Activated naive CD8-positive, alpha-beta T cell treated with anti-CD3 and anti-CD28 coated beads, Interleukin-2, amount 50 U/mL, for 16 hours (primary cell): ENCODE results near the gene SOX10.
"Not testable (repeated sequence)": the region's sequence is repeated elsewhere in the genome, so short reads cannot be mapped to it uniquely, and the experiment has no call there.

Experiments used
- DNase-seq: peaks from one replicate; pipeline ENCODE4 v3.0.0-alpha.2; 2020; ENCODE audit warnings: low read depth, low spot score

SOX10 gene

DNA sequence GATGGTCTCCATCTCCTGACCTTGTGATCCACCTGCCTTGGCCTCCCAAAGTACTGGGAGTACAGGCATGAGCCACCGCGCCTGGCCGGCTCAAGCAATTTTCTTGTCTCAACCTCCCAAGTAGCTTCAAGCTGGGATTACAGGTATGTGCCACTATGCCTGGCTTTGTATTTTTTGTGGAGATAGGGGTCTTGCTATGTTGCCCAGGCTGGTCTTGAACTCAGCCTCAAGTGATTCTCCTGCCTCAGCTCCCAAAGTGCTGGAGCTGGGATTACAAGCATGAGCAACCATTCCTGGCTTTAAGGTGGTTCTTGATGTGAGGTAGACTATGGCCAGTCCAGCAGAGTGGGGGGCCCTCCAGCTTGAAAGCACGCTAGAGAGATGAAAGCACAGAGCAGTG lies 23.3 kb downstream of the SOX10 start:
- DNase-seq: no peak

DNA sequence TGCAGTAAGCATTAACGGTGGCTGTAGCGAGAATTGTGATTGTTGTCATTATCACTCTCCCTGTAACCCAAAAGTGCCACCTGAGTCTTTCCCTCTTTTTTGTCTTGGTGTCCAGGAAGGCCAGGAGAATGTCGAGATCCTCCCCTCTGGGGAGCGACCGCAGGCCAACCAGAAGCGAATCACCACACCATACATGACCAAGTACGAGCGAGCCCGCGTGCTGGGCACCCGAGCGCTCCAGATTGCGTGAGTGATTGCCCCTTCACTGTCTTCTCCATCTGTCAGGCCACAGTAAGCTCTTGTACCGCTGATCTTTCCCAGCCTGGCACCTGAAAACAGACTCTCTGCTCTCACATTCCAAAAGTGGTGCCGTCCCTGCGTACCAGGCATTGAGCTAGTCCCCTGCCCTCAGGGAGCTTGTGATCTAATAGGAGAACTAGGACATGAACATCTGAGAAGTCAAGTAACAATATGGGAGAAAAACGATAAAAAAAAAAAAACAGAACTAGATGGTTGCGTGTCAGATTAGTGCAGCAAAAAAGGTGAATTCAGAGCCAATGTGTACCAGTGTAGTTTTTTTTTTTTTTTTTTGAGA lies 25.0 kb downstream of the SOX10 start:
- no peak for DNase-seq

- DNase-seq: no peak
Observed at GRCh38 chr22:37957232-37957631, 27.1 kb downstream of the SOX10 start.

DNA sequence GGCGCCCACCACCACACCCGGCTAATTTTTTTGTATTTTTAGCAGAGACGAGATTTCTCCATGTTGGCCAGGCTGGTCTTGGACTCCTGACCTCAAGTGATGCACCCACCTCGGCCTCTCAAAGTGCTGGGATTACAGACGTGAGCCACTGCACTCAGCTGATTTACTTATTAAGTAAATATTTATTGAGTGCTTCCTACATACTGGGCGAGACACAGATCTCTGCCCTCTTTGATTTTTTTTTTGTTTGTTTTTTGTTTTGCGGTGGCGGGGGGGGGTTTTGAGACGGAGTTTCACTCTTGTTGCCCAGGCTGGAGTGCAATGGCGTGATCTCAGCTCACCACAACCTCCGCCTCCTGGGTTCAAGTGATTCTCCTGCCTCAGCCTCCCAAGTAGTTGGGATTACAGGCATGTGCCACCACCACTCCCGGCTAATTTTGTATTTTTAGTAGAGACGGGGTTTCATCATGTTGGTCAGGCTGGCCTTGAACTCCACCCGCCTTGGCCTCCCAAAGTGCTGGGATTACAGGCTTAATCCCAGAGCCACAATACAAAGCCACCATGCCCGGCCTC lies 28.4 kb downstream of the SOX10 start:
- not testable (repeated sequence) for DNase-seq

GRCh38 chr22:37954686-37955085 lies 29.7 kb downstream of the SOX10 start:
- DNase-seq: no peak

DNA sequence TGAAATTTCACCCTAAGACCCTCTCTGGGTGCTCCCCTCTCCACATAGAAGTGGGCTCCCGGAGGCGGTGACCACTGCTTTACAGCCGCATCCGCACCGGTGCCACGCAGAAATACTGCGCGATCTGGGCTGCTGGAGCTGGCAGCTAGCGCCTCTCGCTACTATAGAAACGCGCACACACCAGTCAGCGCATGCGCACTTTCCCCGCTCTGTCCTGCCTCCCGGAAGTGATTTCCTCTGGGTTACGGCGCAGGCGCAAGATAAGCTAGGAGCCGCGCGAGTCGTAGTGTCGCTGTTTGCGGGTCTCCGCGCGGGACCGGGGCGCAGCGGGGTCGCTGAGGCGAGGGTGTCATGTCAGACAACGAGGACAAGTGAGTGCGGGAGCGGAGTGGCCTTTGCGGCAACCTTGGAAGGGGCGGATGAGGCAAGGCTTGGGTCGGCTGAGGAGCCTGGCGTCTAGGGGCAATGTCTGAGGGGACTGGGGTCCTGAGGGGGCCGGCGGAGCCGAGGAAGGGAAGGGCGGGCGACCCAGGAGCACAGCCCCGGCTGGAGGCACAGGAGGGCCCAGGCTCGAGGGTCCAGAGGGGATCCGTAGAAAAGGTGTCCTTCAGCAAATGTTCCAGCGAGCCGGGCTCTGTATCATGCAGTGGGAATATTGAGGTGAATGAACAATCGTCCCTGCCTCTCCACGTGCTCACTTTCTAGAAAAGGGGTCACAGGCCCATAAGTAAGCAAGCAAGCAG lies 30.7 kb downstream of the SOX10 start, which contains the start of the genes C22orf23 and POLR2F:
Gene C22orf23, minus strand, starts transcription at position 165 of the 743 bp plus-strand sequence. CDS start 452 bp downstream, outside the sequence.
Gene POLR2F, plus strand, starts transcription at position 263 of the 743 bp plus-strand sequence. Its CDS starts 89 bp downstream, at position 352.
- DNase-seq: peak; percentile 87

- no peak for DNase-seq
Observed at GRCh38 chr22:37953062-37953436, 31.3 kb downstream of the SOX10 start.

- not testable (repeated sequence) for DNase-seq
Observed at GRCh38 chr22:37952629-37953028, 31.7 kb downstream of the SOX10 start.

DNA sequence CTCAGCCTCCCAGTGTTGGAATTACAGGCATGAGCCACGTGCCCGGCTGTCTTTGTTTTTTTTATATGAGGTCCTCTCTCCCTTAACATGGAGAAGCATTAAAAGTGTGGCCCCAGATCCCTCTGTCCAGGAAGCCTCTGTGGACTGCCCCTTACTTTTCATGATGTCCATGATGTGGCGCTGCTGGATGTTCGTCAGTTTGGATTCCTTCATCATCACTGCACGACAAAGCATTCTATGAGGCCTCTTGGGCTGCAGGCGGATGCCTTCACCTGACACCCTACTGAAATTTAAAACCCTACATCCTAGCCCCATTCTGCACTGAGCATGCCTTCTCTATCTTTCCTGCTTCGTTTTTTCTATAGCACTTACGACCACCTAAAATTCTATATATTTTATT lies 33.0 kb downstream of the SOX10 start:
- no peak for DNase-seq

DNA sequence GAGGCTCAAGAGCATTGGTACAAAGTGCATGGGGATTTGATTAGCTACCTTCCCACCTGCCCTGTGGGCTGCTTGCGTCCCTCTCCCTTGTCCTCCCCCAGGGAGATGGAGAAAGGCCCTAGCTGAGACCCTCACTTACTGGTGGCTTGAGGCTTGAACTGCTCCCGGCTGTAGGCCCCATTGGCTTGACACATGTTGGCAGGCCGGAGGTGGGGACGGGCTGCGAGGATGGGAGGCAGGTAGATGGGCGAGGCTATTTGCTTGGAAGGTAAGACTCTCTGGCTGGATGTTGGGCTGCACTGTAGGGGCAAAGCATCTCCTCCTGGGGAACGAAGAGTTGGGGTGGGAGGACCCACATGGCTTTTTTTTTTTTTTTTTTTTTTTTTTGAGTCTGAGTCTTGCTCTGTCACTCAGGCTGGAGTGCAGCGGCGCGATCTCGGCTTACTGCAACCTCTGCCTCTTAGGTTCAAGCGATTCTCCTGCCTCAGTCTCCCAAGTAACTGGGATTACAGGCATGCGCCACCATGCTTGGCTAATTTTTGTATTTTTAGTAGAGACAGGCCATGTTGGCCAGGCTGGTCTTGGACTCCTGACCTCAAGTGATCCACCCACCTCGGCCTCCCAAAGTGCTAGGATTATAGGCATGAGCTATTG lies 37.1 kb downstream of the SOX10 start:
- DNase-seq: not testable (repeated sequence)

GRCh38 chr22:37944423-37944822 lies 39.9 kb downstream of the SOX10 start:
- DNase-seq: not testable (repeated sequence)

DNA sequence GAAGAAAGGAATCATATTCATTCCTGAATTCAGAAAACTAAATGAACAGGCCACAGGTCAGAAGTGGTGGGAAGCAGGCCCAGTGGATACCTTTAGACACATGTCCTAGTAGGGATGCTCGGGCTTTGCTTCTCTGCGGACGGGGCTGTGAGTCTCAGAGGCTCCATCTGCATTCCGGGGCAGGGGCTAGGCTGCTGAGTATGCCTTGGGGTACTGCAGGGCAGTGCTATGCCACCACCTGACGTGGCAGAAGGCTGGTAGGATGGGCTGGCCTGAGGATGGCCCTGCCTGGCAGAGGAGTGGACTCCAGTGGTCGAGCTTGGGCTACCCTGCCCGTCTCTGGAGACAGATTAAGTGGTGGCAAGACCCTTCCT lies 40.5 kb downstream of the SOX10 start:
- no peak for DNase-seq

- no peak for DNase-seq
Observed at GRCh38 chr22:37943136-37943824, 41.1 kb downstream of the SOX10 start.

- no peak for DNase-seq
Observed at GRCh38 chr22:37942133-37942532, 42.2 kb downstream of the SOX10 start.

- DNase-seq: no peak
Observed at GRCh38 chr22:37940698-37941376, 43.5 kb downstream of the SOX10 start.

DNA sequence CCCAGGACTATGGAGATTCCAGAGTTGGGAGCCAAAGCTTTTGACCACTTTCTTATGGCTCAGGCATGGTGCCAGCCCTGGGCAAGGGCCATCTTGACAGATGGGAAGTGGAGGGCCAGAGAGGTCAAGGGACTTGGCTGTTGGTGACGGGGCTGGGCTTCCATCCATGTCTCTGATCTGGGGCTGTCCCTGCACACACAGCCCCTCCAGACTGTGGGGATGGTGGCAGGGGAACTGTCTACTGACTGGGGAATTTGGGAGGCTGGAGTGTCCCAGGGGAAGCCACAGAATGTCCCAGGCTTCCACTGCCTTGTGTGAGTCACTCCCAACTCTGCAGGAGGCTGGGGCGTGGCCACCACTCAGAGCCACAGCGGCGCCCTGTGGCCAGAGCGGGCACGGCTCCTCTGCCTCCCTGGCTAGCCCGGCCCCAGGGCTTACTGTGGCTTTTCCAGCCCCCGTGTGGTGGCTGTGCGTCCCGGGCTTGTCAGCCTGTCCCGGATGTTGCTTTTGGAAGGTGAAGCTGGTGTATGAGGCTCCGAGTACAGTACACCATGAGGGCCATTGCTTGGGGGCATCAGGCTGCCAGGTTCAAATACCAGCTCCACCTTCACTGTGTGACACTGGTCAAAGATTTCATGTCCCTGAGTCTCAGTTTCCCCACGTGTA lies 50.5 kb downstream of the SOX10 start:
- DNase-seq: peak; percentile 49

DNA sequence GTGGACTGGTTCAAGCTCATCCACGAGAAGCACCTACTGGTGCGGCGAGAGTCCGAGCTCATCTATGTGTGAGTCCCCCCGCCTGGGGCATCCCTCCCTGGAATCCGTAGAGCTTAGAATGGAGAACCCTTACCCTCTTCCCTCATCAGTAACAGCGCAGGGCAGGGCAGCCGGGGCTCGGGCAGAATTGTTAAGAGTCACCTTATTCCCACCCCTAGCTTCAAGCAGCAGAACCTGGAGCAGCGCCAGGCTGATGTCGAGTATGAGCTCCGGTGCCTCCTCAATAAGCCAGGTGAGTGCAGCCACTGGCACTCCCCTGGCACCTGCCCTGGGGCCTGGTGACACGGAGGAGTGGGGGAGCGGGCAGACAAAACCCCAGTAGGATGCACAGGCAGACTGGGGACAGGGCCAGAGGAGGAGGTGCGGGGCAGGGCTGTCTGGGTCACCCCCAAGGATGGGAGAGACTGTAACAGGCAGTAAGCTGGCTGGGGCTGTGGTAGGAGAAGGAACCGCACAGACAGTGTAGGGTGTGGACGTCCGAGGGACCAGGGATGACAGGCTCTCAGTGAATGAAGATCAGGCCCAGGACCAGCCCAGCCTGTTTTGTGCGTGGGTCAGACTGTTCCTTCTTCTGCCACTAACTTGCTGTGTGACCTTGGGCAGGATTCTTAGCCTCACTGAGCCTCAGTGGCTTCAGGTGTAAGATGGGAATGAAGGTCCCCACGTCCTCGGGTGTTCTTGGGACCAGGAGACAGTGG lies 51.4 kb downstream of the SOX10 start:
- no peak for DNase-seq

GRCh38 chr22:37932401-37932800 lies 52.0 kb downstream of the SOX10 start:
- DNase-seq: no peak

DNA sequence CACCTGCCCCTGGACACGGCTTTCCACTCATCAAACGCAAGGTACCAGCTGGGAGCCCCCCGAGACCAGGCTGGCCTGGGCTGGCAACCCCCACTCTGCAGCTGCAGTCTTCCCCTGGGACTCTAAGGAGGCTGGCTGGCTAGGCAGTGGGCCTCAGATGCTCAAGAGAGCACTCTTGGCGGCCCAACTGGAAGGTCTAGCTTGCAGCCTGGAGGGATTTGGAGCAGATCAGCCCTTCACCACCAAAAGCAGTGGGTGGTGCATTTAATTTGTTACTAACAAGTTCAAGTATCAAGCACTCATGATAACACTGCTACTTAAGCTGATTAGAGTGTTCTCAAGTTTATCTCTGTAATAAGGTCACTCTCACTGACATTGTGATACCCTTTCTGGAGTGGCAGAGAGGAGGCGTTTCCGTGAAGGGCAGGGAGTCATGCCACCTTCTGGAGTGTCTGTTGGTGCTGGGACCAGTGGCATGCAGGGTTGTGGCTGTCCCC lies 52.4 kb downstream of the SOX10 start:
- DNase-seq: no peak

GRCh38 chr22:37930952-37931440 lies 53.4 kb downstream of the SOX10 start:
- DNase-seq: no peak
